HG02798 (cell line): ENCODE results near the gene EFNA4.
A peak's percentile ranks its signal among the peaks of the same experiment; 100 is the strongest.

ENCODE experiments used
- ATAC-seq: cut with Tn5 transposase; IDR thresholded peaks from one replicate; pipeline ENCODE4 v1.9.1; 2021; ENCODE audit warnings: mild to moderate bottlenecking; ENCODE audit not compliant: unreplicated experiment, poor library complexity

Gene EFNA4

DNA sequence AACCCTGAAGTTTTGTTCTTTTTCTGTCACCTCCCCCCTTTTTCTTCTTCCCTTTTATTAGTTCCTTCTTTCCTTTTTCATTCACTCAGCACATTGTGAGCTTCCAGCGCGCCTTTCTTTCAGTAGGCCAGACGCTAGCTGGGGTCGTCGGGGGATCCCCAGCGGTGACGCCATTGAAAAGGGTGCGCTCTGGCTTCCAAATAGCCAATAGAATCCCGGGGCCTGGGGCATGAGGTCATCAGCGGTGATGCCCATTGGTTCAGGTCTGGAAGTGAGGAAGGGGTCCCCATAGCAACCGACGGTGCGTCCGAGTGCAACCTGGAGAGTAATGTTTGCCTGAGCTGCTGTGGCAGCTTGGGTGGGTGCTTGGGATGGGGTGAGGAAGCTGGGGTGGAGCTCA lies 8.2 kb downstream of the EFNA4 start:
- no peak for ATAC-seq

DNA sequence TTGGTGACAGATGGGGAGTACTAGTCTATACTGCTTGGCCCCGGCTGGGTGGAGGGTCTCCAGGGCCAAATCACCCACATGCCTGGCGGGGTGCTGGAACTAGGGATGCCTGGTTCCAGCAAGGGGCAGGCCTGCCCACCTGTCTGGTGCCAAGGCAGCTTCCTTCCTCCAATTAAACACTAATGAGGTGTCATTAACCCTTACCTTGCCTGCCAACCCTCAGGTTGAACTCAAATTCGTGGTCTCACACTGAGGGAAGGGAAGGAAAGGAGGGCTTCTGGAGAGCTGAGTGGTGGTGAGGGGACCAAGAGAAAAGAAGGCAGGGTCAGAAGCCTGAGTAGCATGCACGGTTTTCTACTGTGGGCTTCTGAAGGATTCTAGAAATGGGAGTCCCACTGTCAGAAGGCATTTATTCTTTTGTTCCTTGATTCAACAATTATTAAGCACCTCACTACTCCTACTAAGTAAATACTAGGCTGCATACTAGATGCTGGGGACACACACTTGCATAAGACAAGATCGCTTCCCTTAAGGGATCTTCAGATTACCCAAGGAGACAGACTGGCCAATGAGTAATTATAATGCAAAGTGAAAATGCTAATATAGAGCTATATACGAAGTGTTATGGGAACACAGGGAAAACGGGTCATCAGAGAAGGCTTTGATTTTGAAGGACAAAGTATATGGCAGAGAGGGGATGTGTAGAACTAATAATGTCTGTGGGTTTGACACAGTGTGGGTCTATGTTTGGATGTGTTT lies 9.2 kb downstream of the EFNA4 start:
- ATAC-seq, result no peak

- no peak for ATAC-seq
These were observed 10.1 kb downstream of the EFNA4 start for GRCh38 chr1:155073377-155074242.

- ATAC-seq, result no peak
These were observed 12.0 kb downstream of the EFNA4 start for GRCh38 chr1:155075535-155075934.

- ATAC-seq, result no peak
These were observed 12.8 kb downstream of the EFNA4 start for GRCh38 chr1:155076371-155076770.

DNA sequence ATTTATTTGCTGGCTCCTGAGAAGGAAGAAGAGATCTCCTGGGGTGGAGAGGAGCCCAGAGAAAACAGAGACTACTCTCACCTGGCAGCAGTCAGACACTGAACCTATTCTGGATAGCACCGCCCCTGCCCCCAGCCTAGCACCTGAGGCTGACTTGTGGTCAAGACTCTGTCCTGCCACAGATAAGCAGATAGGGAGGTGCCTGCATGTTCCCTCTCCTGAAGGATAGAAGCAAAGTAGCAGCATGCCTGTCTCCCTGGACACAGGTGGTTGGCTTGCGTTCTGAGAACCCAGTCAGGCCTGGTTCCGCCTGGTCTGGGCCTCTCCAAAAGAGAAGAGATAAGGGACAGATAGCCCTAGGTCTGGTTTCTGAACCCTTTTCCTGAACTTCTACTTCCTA lies 13.8 kb downstream of the EFNA4 start:
- ATAC-seq, result no peak

GRCh38 chr1:155077758-155078445 lies 14.4 kb downstream of the EFNA4 start:
- no peak for ATAC-seq

- peak; percentile 60 for ATAC-seq
These were observed 15.1 kb downstream of the EFNA4 start, which contains the start of gene EFNA3 for GRCh38 chr1:155078469-155079209. TSS of gene EFNA3 (plus strand) at chr1:155078837. CDS start at chr1:155078942, 105 bp downstream.

DNA sequence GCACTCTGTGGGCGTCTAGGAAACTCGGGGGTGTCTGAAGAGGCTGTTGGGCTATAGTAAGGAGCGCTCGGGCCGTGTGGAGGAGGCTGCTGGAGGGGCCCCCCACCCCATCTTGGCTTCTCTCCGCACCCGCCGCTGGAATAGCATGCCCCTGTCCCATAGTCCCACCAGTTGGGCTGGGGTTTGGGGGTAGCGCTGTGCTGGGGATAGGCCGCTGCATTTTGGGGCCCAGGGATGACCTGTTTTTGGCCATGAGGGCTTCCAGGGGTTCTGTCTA lies 15.6 kb downstream of the EFNA4 start:
- no peak for ATAC-seq

DNA sequence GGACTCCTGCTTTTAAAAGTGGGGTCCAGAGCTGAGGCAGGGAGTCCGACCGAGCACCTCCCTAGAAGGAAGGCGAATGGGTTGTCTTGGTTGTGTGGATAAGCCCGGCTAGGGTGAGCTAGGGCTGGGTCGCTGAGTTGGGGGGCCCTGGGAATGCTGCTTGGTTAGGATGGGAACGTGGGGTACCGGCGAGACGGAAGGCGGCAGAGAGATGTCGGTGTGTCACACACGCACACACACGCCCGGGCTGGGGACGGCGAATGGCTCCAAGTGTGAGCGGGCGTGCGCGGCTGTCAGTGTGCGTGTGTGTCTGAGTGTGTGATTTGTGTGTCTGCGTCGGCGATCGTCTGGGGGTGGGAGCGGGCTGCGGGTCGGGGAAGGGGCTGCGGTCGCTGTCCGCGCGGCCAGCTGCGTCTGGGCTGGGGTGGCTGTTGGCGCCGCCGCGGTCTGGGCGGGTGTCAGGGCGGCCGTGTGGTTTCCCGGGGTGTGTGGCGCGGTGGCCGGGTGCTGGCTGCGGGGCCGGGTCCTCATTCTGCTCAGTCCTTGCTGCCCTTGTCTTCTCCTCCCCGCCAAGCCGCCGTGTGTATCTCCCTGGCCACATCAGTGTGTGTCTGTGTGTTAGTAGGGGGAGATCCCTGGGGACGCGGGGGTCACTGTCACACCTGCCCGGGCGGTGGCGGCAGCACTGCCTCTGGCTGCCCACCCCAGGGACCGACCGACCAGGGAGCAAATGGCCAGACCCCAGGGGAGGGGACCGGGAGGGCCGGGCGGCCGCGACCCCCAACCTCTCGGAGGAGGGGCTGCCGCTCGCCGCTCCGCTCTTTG lies 16.2 kb downstream of the EFNA4 start:
- no peak for ATAC-seq

GRCh38 chr1:155080312-155081228 lies 17.0 kb downstream of the EFNA4 start:
- no peak for ATAC-seq

DNA sequence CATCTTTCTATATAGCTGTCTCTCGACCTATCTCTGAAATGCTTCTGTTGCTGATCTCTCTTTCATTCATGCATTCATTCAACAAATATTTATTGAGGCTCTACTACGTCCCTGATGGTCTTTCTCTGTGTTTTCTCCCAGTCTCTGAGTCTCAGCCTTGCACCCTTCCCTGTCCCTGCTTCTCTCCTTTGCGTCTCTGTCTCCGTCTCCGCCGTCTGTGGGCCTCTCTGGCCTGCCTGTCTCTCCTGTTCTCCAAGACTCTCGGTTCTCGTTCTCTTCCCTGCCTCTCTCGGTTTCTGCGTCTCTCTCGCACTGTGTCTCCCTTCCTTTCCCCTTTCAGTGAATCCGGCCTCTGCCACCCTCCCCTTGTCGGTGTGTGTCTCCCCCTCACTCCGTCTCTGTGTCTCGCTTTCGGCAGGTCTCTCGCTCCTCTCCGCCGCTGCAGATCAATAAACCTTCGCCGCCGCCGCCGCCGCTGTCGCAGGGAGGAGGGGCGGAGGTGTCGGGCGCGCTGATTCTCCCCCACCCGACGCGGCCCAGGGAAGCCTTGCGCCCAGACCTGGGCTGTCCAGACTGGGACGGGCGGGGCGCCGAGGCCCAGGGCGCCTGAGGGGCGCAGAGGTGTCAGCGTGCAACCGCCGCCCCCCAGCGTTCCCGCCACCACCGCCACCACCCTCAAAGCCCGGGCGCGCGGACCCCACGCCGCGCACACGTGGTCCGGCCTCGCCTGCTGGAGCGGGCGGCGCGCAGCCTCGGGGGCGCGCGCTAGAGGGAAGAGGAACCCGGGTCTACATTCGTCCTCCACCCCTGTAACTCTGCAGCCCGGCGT lies 18.1 kb downstream of the EFNA4 start:
- ATAC-seq, result no peak

DNA sequence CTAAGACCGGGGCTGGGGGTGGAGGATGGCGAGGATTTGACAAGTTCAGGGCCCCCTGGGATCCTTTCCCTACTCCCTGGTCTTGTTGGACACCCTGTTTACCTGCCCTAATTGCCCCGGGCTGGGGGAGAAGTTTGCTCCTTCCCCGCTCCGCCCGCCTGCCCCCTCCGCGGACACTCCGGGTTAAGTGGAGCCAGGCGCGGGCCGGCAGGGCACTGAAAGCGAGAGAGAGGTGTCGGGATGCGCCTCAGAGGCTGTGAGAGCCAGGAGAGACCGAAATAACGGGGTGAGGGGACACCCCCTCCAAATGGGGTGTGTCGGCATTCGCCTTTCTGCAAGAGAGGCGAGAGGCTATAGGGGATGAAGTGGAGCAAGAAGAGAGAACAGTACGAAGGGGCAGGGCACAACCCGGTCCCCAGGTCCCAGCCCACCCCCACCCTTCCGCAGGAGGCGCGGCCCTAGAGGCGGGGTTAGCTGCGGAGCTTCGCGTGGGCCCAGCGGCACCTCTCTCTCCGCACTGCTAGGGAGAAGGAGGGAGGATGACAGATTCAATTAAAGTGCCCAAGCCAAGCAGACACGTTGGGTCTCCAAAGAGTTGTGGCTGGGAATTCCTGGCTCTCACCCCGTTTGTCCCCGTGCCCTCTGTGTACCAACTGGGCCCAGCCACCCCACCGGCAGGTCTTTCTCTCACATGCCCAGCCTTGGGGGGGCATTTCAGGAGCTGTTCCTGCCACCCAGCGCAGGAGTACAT lies 18.9 kb downstream of the EFNA4 start:
- ATAC-seq, result no peak

DNA sequence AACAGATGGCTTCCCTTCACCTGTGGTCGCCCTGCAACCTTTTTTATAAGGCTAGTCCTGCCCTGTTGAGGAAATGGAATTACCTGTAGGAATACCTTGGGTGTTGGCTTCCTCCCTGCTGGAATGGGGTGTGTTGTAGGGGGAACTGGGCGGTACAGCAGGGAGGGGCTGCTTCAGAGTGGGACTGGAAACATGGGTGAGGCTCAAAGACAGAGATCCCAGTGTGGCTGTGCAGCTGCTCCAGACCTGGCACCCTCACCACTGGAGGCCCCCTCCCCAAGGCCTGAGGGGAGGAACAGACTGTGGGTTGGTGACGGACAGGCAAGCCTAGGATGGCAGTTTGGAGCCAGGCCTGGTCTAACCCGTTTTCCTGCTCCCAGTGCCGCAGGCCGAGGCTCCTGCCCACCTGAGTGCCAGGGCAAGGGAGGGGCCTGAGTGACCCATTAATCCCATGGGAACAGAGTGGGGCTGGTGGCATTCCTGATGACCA lies 19.6 kb downstream of the EFNA4 start:
- no peak for ATAC-seq

- ATAC-seq, result no peak
These were observed 20.6 kb downstream of the EFNA4 start for GRCh38 chr1:155083865-155084721.
